K562 (cell line): ENCODE measurements around the gene TYW1. TPM values are rescaled to one million over a fixed set of nuclear protein-coding genes. Genes with fewer than 3 reads are reported as not detected.
"Not testable (repeated sequence)": the region's sequence is repeated elsewhere in the genome, so short reads cannot be mapped to it uniquely, and the experiment has no call there.

Source experiments
- ATAC-seq: fragments of 200-7000 bp; cut with Tn5 transposase; 3 replicates; pipeline ENCODE4 v1.9.1; 2020; ENCODE audit warnings: moderate library complexity
- BruUV-seq: library from RNA; stranded (reverse); fragments of 400-500 nt; replicated peaks from 2 replicates; lab custom pipeline; 2021; lab: Mats Ljungman, UMichigan
- CTCF ChIA-PET: fragments of 300-600 bp; formaldehyde crosslinking; extraction: SDS; loops from one replicate; lab custom pipeline; 2021; ENCODE audit warnings: low intra/inter-chr PET ratio; lab: Yijun Ruan, JAX
- POLR2A ChIA-PET: fragments of 300-600, 350-650 bp; sonication (Branson Sonifier 250); formaldehyde crosslinking; extraction: SDS; loops from one replicate; lab custom pipeline; 2021; ENCODE audit warnings: antibody characterized with exemption, inconsistent platforms; lab: Yijun Ruan, JAX
- DNase-seq, 4 experiments: peaks; one replicate each; pipeline versions ENCODE4 v3.0.0 to v3.0.0-alpha.2; 2011 to 2018; ENCODE audit warnings: low spot score in 3 of 4, mixed read lengths in 3 of 4; ENCODE audit errors: extremely low read depth in 1 of 4
- FAIRE-seq: peaks from 2 replicates; lab custom pipeline; 2011; peaks lifted over from hg19 to GRCh38; lab: Jason Lieb, UNC
- H2AFZ ChIP-seq: 2 replicates; pipeline ENCODE4 v1.6.0; 2011; ENCODE audit warnings: low read depth, low read length, control low read depth, inconsistent platforms
- H3K27ac ChIP-seq: fragments of 200-600 bp; 3 replicates; pipeline ENCODE4 v1.8.0; 2011; ENCODE audit warnings: low read depth, mild to moderate bottlenecking, control low read depth, inconsistent platforms, low read length, moderate library complexity, mixed read lengths; ENCODE audit errors: extremely low read depth
- H3K27me3 ChIP-seq, 2 experiments: fragments of 300-600 bp in 1 of 2; 2 replicates in 1 of 2; 3 replicates in 1 of 2; pipeline versions ENCODE4 v1.6.0 to v1.8.0; 2011; ENCODE audit warnings: inconsistent platforms in 2 of 2, low read length in 2 of 2, mild to moderate bottlenecking in 1 of 2, mixed read lengths in 1 of 2, moderate library complexity in 1 of 2; ENCODE audit not compliant: control insufficient read depth in 2 of 2, insufficient read depth in 2 of 2
- H3K36me3 ChIP-seq: fragments of 300-600 bp; 3 replicates; pipeline ENCODE4 v1.8.0; 2011; ENCODE audit warnings: mild to moderate bottlenecking, low read length, inconsistent platforms; ENCODE audit not compliant: control insufficient read depth, insufficient read depth
- H3K4me1 ChIP-seq, 2 experiments: fragments of 200-600 bp in 1 of 2; replicated peaks in 1 of 2; 2 replicates in 1 of 2; 3 replicates in 1 of 2; pipeline versions ENCODE4 v1.5.1 to v1.8.0; 2011; ENCODE audit warnings: inconsistent platforms in 2 of 2, low read length in 2 of 2, mild to moderate bottlenecking in 1 of 2, mixed read lengths in 1 of 2, moderate library complexity in 1 of 2; ENCODE audit not compliant: control insufficient read depth in 2 of 2, insufficient read depth in 2 of 2
- H3K4me2 ChIP-seq: 2 replicates; pipeline ENCODE4 v1.6.1; 2011; ENCODE audit warnings: low read length, control low read depth, inconsistent platforms, mixed read lengths; ENCODE audit not compliant: insufficient read depth
- H3K4me3 ChIP-seq: fragments of 200-600 bp; sonication (generic), shearing (Covaris generic); 2 replicates; pipeline ENCODE4 v1.5.1; 2016; ENCODE audit warnings: control low read depth, inconsistent platforms
- H3K79me2 ChIP-seq: fragments of 200-600 bp; 3 replicates; pipeline ENCODE4 v1.8.0; 2011; ENCODE audit warnings: low read length, inconsistent platforms; ENCODE audit not compliant: control insufficient read depth, insufficient read depth
- H3K9ac ChIP-seq, 2 experiments: 2 replicates each; pipeline versions ENCODE4 v1.6.0 to v1.6.1; 2011; ENCODE audit warnings: low read depth in 2 of 2, low read length in 2 of 2, control low read depth in 1 of 2, inconsistent platforms in 1 of 2, mild to moderate bottlenecking in 1 of 2, mixed read lengths in 1 of 2; ENCODE audit not compliant: insufficient read depth in 1 of 2
- H3K9me1 ChIP-seq: one replicate; pipeline ENCODE4 v1.6.0; 2011; ENCODE audit warnings: inconsistent platforms, mild to moderate bottlenecking, low read length, moderate library complexity; ENCODE audit not compliant: control insufficient read depth, insufficient read depth
- H3K9me3 ChIP-seq: replicated peaks from 2 replicates; pipeline ENCODE4 v1.5.1; 2011; ENCODE audit warnings: low read depth, low read length, inconsistent platforms; ENCODE audit not compliant: control insufficient read depth, insufficient read depth
- H4K20me1 ChIP-seq: replicated peaks from 2 replicates; pipeline ENCODE4 v1.6.1; 2011; ENCODE audit warnings: low read length, inconsistent platforms, mixed read lengths; ENCODE audit not compliant: control insufficient read depth, insufficient read depth
- KLF16 ChIP-seq: IDR thresholded peaks from 2 replicates; pipeline ENCODE4 v1.6.1; 2016; ENCODE audit warnings: antibody characterized with exemption
- WGBS: fragments of 100-300 bp; shearing (Covaris generic); methylation state at CpG from one replicate; pipeline ENCODE4 v1.1.6; 2016; ENCODE audit warnings: low coverage, mixed read lengths; ENCODE audit not compliant: insufficient coverage; ENCODE audit errors: missing lambda C conversion rate; 5-methylcytosine and 5-hydroxymethylcytosine counted together
- in situ Hi-C: fragments of 300-500 bp; cut with MboI; formaldehyde crosslinking; loops from 4 replicates; pipeline ENCODE4 v1.15.0; 2018; ENCODE audit warnings: inconsistent platforms, mixed read lengths
- intact Hi-C: fragments of 100-400 bp; cut with micrococcal nuclease; formaldehyde crosslinking; loops from 2 replicates; pipeline ENCODE4 v1.14.2; 2022
- polyA plus RNA-seq, 8 experiments: library from polyadenylated mRNA; depleted of rRNA in 4 of 8; stranded (reverse) in 5 of 8; unstranded in 3 of 8; fragments of >200 nt; fragmentation: Nextera tagmentation in 2 of 8; fragmentation: Illumina TruSeq in 1 of 8; extraction: Ambion mirVana in 2 of 8; extraction: Trizol in 1 of 8; gene quantifications; 2 replicates each; pipeline versions ENCODE4 v1.2.1 to v1.2.3, GENCODE V29; 2011 to 2014; ENCODE audit warnings: inconsistent platforms in 1 of 8, missing spikeins in 1 of 8
- total RNA-seq, 7 experiments: library from RNA; depleted of rRNA in 6 of 7; stranded (reverse); fragments of >200 nt in 6 of 7; fragmentation: Illumina TruSeq in 2 of 7; extraction: Trizol in 2 of 7; gene quantifications; 2 replicates each; pipeline versions ENCODE4 v1.2.1 to v1.2.3, GENCODE V29; 2011 to 2021; ENCODE audit warnings: low replicate concordance in 1 of 7
- TF ChIP-seq, protein P1 (sequence below), 2 experiments: fragments of 450-650 bp; formaldehyde crosslinking in 1 of 2; IDR thresholded peaks; 2 replicates each; pipeline versions ENCODE4 v1.4.0 to v1.6.1; 2014 to 2020; ENCODE audit warnings: mild to moderate bottlenecking in 2 of 2, borderline replicate concordance in 1 of 2, low read depth in 1 of 2
- TF ChIP-seq, protein P2 (sequence below), 3 experiments: IDR thresholded peaks in 2 of 3; conservative IDR thresholded peaks in 1 of 3; 2 replicates each; pipeline ENCODE4 v1.5.1; 2011 to 2012; ENCODE audit warnings: low read length in 3 of 3, mild to moderate bottlenecking in 3 of 3, control low read depth in 2 of 3, improper control_type of control experiment in 1 of 3, inconsistent platforms in 1 of 3, low read depth in 1 of 3, mixed read lengths in 1 of 3, moderate library complexity in 1 of 3; ENCODE audit not compliant: insufficient read depth in 2 of 3
- TF ChIP-seq, protein P3 (sequence below): sonication (generic); IDR thresholded peaks from 2 replicates; pipeline ENCODE4 v1.6.1; 2016

The TYW1 gene
- total and polyA plus RNA-seq, 9 of the 15 experiments (the other 6 are each of a cell fraction or from before 2014, with no cell fraction given), result 17.4 to 32.0 (median 26.2) TPM

DNA sequence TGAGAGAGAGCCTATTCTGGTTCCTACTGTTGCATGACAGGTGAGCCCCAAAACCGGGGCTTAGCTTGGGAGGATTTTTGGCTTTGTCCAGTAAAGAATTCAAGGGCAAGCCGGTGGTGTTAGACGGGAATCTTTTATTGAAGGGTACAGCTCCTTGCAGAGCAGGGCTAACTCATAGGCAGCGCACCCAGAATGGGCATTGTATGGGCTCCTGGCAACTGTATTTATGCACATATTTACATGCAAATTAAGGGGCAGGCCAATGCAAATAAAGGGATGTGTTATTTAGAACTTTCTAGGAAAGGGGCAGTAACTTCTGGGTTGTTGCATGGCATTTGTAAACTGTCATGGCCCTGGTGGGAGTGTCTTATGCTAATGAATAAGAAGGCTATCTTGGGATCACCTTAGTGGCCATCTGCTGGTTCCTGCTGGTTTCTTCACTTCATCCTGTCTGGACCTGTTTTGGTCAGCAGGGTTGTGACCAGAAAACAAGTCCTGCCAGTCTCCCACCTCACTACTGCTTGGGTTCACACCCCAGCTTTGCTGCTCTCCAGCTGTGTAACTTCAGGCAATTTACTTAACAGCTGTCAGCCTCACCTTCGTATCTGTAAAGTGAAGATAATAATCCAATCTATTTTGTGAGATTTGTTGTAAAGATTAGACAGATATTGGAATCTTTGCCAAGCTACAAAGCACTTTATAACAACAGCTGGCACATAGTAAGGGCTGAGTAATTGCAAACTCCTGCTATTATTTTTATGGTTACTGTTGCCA lies 182.5 kb downstream of the TYW1 start (continued):
- TF ChIP-seq, protein P1, sequence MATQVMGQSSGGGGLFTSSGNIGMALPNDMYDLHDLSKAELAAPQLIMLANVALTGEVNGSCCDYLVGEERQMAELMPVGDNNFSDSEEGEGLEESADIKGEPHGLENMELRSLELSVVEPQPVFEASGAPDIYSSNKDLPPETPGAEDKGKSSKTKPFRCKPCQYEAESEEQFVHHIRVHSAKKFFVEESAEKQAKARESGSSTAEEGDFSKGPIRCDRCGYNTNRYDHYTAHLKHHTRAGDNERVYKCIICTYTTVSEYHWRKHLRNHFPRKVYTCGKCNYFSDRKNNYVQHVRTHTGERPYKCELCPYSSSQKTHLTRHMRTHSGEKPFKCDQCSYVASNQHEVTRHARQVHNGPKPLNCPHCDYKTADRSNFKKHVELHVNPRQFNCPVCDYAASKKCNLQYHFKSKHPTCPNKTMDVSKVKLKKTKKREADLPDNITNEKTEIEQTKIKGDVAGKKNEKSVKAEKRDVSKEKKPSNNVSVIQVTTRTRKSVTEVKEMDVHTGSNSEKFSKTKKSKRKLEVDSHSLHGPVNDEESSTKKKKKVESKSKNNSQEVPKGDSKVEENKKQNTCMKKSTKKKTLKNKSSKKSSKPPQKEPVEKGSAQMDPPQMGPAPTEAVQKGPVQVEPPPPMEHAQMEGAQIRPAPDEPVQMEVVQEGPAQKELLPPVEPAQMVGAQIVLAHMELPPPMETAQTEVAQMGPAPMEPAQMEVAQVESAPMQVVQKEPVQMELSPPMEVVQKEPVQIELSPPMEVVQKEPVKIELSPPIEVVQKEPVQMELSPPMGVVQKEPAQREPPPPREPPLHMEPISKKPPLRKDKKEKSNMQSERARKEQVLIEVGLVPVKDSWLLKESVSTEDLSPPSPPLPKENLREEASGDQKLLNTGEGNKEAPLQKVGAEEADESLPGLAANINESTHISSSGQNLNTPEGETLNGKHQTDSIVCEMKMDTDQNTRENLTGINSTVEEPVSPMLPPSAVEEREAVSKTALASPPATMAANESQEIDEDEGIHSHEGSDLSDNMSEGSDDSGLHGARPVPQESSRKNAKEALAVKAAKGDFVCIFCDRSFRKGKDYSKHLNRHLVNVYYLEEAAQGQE (IDR thresholded peaks at IDR 0.05; ENCODE audit: borderline replicate concordance), result peak; percentile 97
- TF ChIP-seq, protein P1 (CRISPR knock-in tag; IDR thresholded peaks at IDR 0.05; ENCODE audit: low read depth), result not testable (repeated sequence)
- TF ChIP-seq, protein P2, sequence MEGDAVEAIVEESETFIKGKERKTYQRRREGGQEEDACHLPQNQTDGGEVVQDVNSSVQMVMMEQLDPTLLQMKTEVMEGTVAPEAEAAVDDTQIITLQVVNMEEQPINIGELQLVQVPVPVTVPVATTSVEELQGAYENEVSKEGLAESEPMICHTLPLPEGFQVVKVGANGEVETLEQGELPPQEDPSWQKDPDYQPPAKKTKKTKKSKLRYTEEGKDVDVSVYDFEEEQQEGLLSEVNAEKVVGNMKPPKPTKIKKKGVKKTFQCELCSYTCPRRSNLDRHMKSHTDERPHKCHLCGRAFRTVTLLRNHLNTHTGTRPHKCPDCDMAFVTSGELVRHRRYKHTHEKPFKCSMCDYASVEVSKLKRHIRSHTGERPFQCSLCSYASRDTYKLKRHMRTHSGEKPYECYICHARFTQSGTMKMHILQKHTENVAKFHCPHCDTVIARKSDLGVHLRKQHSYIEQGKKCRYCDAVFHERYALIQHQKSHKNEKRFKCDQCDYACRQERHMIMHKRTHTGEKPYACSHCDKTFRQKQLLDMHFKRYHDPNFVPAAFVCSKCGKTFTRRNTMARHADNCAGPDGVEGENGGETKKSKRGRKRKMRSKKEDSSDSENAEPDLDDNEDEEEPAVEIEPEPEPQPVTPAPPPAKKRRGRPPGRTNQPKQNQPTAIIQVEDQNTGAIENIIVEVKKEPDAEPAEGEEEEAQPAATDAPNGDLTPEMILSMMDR (IDR thresholded peaks at IDR 0.05 in 2 of 3, conservative IDR thresholded peaks at IDR 0.05 in 1 of 3; ENCODE audit: insufficient read depth in 2 of 3, low read depth in 1 of 3, low read length in 3 of 3), result peak in 1 of 3 experiments; percentile 8; a peak in 1 of 6 replicates
- peak; percentile 76 for TF ChIP-seq KLF16
- TF ChIP-seq, protein P3, sequence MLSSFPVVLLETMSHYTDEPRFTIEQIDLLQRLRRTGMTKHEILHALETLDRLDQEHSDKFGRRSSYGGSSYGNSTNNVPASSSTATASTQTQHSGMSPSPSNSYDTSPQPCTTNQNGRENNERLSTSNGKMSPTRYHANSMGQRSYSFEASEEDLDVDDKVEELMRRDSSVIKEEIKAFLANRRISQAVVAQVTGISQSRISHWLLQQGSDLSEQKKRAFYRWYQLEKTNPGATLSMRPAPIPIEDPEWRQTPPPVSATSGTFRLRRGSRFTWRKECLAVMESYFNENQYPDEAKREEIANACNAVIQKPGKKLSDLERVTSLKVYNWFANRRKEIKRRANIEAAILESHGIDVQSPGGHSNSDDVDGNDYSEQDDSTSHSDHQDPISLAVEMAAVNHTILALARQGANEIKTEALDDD, result peak; percentile 75

DNA sequence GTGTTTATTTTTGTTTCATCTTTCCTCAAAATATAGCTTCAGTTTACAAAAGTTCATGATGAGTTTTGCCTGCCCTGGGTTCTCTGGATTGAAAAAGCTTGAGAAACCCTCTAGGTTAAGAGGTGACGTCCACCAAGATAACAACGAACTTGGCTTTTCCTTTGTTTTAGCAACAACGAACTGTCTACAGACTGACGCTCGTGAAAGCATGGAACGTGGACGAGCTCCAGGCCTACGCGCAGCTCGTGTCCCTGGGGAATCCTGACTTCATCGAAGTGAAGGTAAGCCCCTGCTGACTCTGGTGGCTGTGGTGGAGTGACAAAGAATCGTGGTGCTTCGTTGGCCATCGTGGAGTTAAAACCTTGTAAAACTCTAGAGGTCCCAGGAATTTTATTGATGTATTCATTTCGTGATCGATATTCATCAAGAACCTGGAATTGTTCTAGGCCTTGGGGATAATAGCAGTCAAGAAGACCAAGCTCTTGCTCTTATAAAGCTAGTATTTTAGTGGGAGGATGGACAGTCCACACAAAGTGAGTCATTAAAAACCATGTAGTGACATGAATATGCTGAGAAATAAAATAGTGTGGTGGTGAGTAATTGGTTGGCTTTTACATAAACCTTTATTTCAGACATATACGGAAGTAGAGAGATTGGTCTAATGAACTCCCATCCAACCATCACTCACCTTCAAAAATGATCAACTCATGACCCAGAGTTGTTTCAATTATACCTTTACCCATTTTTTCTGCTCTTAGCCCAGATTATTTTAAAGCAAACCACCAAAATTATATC lies 186.5 kb downstream of the TYW1 start:
- peak; percentile 51 for FAIRE-seq
- intact Hi-C loops, H3K4me3 ChIP-seq, DNase-seq, CTCF ChIA-PET, H3K4me1 ChIP-seq, H3K79me2 ChIP-seq, BruUV-seq, H3K9ac ChIP-seq, H2AFZ ChIP-seq, H4K20me1 ChIP-seq, H3K27me3 ChIP-seq, H3K4me2 ChIP-seq, in situ Hi-C loops, H3K9me1 ChIP-seq, H3K27ac ChIP-seq, ATAC-seq, H3K36me3 ChIP-seq, H3K9me3 ChIP-seq, POLR2A ChIA-PET: not testable (repeated sequence)
- WGBS, result 89% methylated on average over 15 of the region's 17 CpGs
